Measurements from ENCODE around the gene NENF.

- TF ChIP-seq CTCF (conservative IDR thresholded peaks at IDR 0.05) (no peak), EZH2 (IDR thresholded peaks at IDR 0.05; ENCODE audit: low read depth) (no peak)
Measured at GRCh38 chr1:212486619-212486975, 53.9 kb downstream of the NENF start.
